ENCODE measurements around the gene MREG.

DNA sequence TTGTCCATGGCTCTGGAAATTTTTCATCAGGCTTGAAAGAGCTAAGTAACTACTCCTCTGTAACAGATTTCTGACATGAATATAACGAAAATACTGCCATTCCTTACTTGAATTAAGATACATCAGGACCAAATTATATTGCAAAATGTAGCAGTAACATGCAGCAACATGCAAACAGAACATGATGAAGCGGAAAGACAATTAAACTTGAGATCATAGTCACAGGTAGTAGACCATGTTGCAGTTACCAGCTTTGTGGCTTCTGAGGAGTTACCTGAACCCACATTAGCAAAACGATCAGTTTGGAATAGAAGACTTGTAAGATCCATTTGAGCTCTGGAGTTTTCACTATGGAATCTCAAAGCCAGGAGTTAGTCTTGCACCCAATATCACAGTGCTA lies 76.2 kb downstream of the MREG start:
- TF ChIP-seq, protein P1, sequence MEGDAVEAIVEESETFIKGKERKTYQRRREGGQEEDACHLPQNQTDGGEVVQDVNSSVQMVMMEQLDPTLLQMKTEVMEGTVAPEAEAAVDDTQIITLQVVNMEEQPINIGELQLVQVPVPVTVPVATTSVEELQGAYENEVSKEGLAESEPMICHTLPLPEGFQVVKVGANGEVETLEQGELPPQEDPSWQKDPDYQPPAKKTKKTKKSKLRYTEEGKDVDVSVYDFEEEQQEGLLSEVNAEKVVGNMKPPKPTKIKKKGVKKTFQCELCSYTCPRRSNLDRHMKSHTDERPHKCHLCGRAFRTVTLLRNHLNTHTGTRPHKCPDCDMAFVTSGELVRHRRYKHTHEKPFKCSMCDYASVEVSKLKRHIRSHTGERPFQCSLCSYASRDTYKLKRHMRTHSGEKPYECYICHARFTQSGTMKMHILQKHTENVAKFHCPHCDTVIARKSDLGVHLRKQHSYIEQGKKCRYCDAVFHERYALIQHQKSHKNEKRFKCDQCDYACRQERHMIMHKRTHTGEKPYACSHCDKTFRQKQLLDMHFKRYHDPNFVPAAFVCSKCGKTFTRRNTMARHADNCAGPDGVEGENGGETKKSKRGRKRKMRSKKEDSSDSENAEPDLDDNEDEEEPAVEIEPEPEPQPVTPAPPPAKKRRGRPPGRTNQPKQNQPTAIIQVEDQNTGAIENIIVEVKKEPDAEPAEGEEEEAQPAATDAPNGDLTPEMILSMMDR (IDR thresholded peaks at IDR 0.05), result no peak
- TF ChIP-seq EP300 (IDR thresholded peaks at IDR 0.05) (no peak), POLR2A (IDR thresholded peaks at IDR 0.05) (no peak)
